ENCODE data around the gene NLGN2.

DNA sequence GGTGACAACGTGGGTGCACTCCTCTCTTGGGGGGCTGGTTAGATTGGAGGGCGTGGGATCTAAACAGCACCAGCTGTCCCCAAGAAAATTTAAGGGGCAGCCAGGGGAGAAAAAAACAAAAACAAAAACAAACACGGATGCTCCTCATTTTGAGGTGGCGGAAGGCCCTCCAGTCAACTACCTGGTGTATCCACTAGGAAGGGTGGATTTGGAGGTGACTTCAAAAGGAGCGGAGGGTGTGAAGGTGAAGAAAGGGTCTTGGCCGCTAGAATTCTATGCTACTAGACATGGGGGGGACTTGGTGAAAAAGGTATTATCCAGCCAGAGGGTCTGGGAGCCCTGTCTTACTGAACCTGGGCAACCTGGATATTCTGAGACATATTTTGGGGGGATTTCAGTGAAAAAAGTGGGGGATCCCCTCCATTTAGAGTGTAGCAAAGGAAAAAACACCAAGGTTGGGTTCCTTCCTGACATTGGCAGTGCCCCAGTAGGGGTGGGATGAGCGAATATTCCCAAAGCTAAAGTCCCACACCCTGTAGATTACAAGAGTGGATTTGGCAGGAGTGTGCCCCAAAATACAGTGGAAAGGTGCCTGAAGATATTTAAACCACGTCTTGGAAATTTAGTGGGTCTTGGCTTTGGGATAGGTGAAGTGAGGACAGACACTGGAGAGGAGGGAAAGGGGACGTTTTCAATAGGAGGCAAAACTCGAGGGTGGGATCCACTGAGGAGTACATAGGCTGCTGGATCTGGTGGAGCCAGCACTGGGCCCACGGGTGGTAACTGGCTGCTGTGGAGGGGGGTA lies 31.2 kb downstream of the NLGN2 start:
- TF ChIP-seq EP300 (conservative IDR thresholded peaks at IDR 0.05; ENCODE audit: poor library complexity, severe bottlenecking) (no peak), TAF1 (IDR thresholded peaks at IDR 0.05; ENCODE audit: low read depth) (no peak), SMC3 (conservative IDR thresholded peaks at IDR 0.05; ENCODE audit: poor library complexity) (no peak), EZH2 (IDR thresholded peaks at IDR 0.05; ENCODE audit: borderline replicate concordance, insufficient read depth, low read length, poor library complexity, severe bottlenecking) (no peak)
- TF ChIP-seq, protein P1, sequence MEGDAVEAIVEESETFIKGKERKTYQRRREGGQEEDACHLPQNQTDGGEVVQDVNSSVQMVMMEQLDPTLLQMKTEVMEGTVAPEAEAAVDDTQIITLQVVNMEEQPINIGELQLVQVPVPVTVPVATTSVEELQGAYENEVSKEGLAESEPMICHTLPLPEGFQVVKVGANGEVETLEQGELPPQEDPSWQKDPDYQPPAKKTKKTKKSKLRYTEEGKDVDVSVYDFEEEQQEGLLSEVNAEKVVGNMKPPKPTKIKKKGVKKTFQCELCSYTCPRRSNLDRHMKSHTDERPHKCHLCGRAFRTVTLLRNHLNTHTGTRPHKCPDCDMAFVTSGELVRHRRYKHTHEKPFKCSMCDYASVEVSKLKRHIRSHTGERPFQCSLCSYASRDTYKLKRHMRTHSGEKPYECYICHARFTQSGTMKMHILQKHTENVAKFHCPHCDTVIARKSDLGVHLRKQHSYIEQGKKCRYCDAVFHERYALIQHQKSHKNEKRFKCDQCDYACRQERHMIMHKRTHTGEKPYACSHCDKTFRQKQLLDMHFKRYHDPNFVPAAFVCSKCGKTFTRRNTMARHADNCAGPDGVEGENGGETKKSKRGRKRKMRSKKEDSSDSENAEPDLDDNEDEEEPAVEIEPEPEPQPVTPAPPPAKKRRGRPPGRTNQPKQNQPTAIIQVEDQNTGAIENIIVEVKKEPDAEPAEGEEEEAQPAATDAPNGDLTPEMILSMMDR (IDR thresholded peaks at IDR 0.05; ENCODE audit: poor library complexity, severe bottlenecking), result no peak
- TF ChIP-seq, protein P2, sequence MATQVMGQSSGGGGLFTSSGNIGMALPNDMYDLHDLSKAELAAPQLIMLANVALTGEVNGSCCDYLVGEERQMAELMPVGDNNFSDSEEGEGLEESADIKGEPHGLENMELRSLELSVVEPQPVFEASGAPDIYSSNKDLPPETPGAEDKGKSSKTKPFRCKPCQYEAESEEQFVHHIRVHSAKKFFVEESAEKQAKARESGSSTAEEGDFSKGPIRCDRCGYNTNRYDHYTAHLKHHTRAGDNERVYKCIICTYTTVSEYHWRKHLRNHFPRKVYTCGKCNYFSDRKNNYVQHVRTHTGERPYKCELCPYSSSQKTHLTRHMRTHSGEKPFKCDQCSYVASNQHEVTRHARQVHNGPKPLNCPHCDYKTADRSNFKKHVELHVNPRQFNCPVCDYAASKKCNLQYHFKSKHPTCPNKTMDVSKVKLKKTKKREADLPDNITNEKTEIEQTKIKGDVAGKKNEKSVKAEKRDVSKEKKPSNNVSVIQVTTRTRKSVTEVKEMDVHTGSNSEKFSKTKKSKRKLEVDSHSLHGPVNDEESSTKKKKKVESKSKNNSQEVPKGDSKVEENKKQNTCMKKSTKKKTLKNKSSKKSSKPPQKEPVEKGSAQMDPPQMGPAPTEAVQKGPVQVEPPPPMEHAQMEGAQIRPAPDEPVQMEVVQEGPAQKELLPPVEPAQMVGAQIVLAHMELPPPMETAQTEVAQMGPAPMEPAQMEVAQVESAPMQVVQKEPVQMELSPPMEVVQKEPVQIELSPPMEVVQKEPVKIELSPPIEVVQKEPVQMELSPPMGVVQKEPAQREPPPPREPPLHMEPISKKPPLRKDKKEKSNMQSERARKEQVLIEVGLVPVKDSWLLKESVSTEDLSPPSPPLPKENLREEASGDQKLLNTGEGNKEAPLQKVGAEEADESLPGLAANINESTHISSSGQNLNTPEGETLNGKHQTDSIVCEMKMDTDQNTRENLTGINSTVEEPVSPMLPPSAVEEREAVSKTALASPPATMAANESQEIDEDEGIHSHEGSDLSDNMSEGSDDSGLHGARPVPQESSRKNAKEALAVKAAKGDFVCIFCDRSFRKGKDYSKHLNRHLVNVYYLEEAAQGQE (IDR thresholded peaks at IDR 0.05; ENCODE audit: borderline replicate concordance), result no peak
